ENCODE results near the gene USP20. TPM values are rescaled to one million over a fixed set of nuclear protein-coding genes. Genes with fewer than 3 reads are reported as not detected.

USP20 gene
- total RNA-seq, 6 experiments from 2014 or later = 24.1 to 35.4 (median 26.2) TPM

GRCh38 chr9:129801504-129801903 is 33.8 kb upstream of the USP20 start:
- H3K36me3 Mint-ChIP-seq (ENCODE audit: low read depth) = peaks cover 10% of the 10 kb centered on the region; the same call in 1 of the 2 replicates
- peaks cover 15% of the 10 kb centered on the region for H3K4me1 Mint-ChIP-seq (ENCODE audit: low read depth)
- H3K9me3 Mint-ChIP-seq = no peaks in the 10 kb centered on the region
- TF ChIP-seq, protein P1, sequence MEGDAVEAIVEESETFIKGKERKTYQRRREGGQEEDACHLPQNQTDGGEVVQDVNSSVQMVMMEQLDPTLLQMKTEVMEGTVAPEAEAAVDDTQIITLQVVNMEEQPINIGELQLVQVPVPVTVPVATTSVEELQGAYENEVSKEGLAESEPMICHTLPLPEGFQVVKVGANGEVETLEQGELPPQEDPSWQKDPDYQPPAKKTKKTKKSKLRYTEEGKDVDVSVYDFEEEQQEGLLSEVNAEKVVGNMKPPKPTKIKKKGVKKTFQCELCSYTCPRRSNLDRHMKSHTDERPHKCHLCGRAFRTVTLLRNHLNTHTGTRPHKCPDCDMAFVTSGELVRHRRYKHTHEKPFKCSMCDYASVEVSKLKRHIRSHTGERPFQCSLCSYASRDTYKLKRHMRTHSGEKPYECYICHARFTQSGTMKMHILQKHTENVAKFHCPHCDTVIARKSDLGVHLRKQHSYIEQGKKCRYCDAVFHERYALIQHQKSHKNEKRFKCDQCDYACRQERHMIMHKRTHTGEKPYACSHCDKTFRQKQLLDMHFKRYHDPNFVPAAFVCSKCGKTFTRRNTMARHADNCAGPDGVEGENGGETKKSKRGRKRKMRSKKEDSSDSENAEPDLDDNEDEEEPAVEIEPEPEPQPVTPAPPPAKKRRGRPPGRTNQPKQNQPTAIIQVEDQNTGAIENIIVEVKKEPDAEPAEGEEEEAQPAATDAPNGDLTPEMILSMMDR (IDR thresholded peaks at IDR 0.05) = no peak
- H3K4me3 Mint-ChIP-seq = peak overlapping the region; percentile 19; the same call in 1 of the 2 replicates
- DNase-seq = no peak
- peaks cover 5% of the 10 kb centered on the region for H3K27me3 Mint-ChIP-seq (ENCODE audit: insufficient read depth)
- no peak overlapping the region for H3K27ac Mint-ChIP-seq

GRCh38 chr9:129802833-129803675 is 32.2 kb upstream of the USP20 start, which contains the start of gene TOR1B:
TOR1B (plus strand) TSS chr9:129803184; CDS start chr9:129803213, 29 bp downstream.
- TF ChIP-seq, protein P1 (IDR thresholded peaks at IDR 0.05) = no peak
- Mint-ChIP-seq H3K4me1 (ENCODE audit: low read depth) (peaks cover 15% of the 10 kb centered on the region), H3K27me3 (ENCODE audit: insufficient read depth) (peaks cover 5% of the 10 kb centered on the region), H3K9me3 (no peaks in the 10 kb centered on the region), H3K27ac (peak within 1 kb of the TSS; percentile 79), H3K4me3 (peak within 1 kb of the TSS; percentile 92), H3K36me3 (ENCODE audit: low read depth) (peaks cover 17% of the 10 kb centered on the region)
- DNase-seq = peak; percentile 76

- no peak for DNase-seq
- TF ChIP-seq, protein P1 (IDR thresholded peaks at IDR 0.05) = no peak
- peak overlapping the region; percentile 92 for H3K4me3 Mint-ChIP-seq
- H3K27ac Mint-ChIP-seq = peak overlapping the region; percentile 55
- H3K9me3 Mint-ChIP-seq = no peaks in the 10 kb centered on the region
- peaks cover 5% of the 10 kb centered on the region for H3K27me3 Mint-ChIP-seq (ENCODE audit: insufficient read depth)
- H3K36me3 Mint-ChIP-seq (ENCODE audit: low read depth) = peaks cover 17% of the 10 kb centered on the region
- H3K4me1 Mint-ChIP-seq (ENCODE audit: low read depth) = peaks cover 15% of the 10 kb centered on the region
These were observed 31.6 kb upstream of the USP20 start for GRCh38 chr9:129803676-129804060.

- H3K4me1 Mint-ChIP-seq (ENCODE audit: low read depth) = peaks cover 15% of the 10 kb centered on the region
- DNase-seq = no peak
- no peaks in the 10 kb centered on the region for H3K9me3 Mint-ChIP-seq
- H3K4me3 Mint-ChIP-seq = no peak overlapping the region
- no peak overlapping the region for H3K27ac Mint-ChIP-seq
- peaks cover 22% of the 10 kb centered on the region for H3K36me3 Mint-ChIP-seq (ENCODE audit: low read depth)
- H3K27me3 Mint-ChIP-seq (ENCODE audit: insufficient read depth) = peaks cover 2% of the 10 kb centered on the region; the same call in 1 of the 2 replicates
- TF ChIP-seq, protein P1 (IDR thresholded peaks at IDR 0.05) = no peak
These were observed 29.2 kb upstream of the USP20 start for GRCh38 chr9:129806061-129806460.

GRCh38 chr9:129809346-129809745 is 25.9 kb upstream of the USP20 start:
- Mint-ChIP-seq H3K4me1 (ENCODE audit: low read depth) (peaks cover 9% of the 10 kb centered on the region), H3K27me3 (ENCODE audit: insufficient read depth) (peaks cover 7% of the 10 kb centered on the region), H3K36me3 (ENCODE audit: low read depth) (peaks cover 26% of the 10 kb centered on the region), H3K27ac (no peak overlapping the region), H3K9me3 (no peaks in the 10 kb centered on the region), H3K4me3 (no peak overlapping the region)
- no peak for DNase-seq
- TF ChIP-seq, protein P1 (IDR thresholded peaks at IDR 0.05) = no peak

Measured in HFFc6 (cell line).